OCI-LY7 (cell line): ENCODE measurements around the gene TSG101. TPM values are rescaled to one million over a fixed set of nuclear protein-coding genes. Genes with fewer than 3 reads are reported as not detected.

Experiments used
- BruUV-seq: library from RNA; stranded (reverse); fragments of 400-500 nt; replicated peaks from 2 replicates; lab custom pipeline; 2021; lab: Mats Ljungman, UMichigan
- CTCF ChIA-PET: fragments of 300-600 bp; sonication (Branson Sonifier 250); formaldehyde crosslinking; loops from one replicate; lab custom pipeline; 2022; ENCODE audit warnings: antibody characterized with exemption; ENCODE audit not compliant: unreplicated experiment; lab: Charles Lee
- POLR2A ChIA-PET: fragments of 300-600 bp; sonication (Branson Sonifier 250); formaldehyde crosslinking; loops from one replicate; lab custom pipeline; 2022; ENCODE audit warnings: antibody characterized with exemption; lab: Charles Lee
- DNase-seq: peaks from one replicate; pipeline ENCODE4 v3.0.0-alpha.2; 2015; ENCODE audit warnings: low spot score
- H2AFZ ChIP-seq: fragments of 200-600 bp; sonication (generic), shearing (Covaris generic); 2 replicates; pipeline ENCODE4 v1.6.1; 2014; ENCODE audit warnings: mild to moderate bottlenecking, antibody characterized with exemption, low read length, moderate library complexity
- H3K27ac ChIP-seq: fragments of 200-600 bp; sonication (generic); 2 replicates; pipeline ENCODE4 v1.5.1; 2014; ENCODE audit warnings: mixed run types, low read depth, mild to moderate bottlenecking, moderate library complexity, low read length, inconsistent platforms; ENCODE audit not compliant: poor library complexity, severe bottlenecking
- H3K36me3 ChIP-seq: fragments of 200-600 bp; sonication (generic); 2 replicates; pipeline ENCODE4 v1.6.1; 2014; ENCODE audit warnings: mild to moderate bottlenecking, antibody characterized with exemption, low read length, moderate library complexity, mixed read lengths; ENCODE audit not compliant: insufficient read depth
- H3K4me1 ChIP-seq: fragments of 200-600 bp; sonication (generic); 2 replicates; pipeline ENCODE4 v1.5.1; 2014; ENCODE audit warnings: mild to moderate bottlenecking, low read length; ENCODE audit not compliant: insufficient read depth, poor library complexity, severe bottlenecking
- H3K4me2 ChIP-seq: fragments of 200-600 bp; sonication (generic); 2 replicates; pipeline ENCODE4 v1.6.1; 2014; ENCODE audit warnings: mild to moderate bottlenecking, low read length
- H3K4me3 ChIP-seq: fragments of 200-600 bp; sonication (generic); 2 replicates; pipeline ENCODE4 v1.5.1; 2014; ENCODE audit warnings: mild to moderate bottlenecking, low read depth, low read length; ENCODE audit not compliant: poor library complexity, severe bottlenecking
- H3K79me2 ChIP-seq: fragments of 200-600 bp; sonication (generic); 2 replicates; pipeline ENCODE4 v1.6.1; 2016; ENCODE audit warnings: low read depth, mild to moderate bottlenecking, low read length, moderate library complexity, mixed read lengths; ENCODE audit not compliant: insufficient read depth
- H3K9me2 ChIP-seq: fragments of 200-600 bp; sonication (generic); 2 replicates; pipeline ENCODE4 v1.6.1; 2016; ENCODE audit warnings: mild to moderate bottlenecking, low read length, mixed read lengths; ENCODE audit not compliant: insufficient read depth
- H3K9me3 ChIP-seq: fragments of 200-600 bp; sonication (generic); 2 replicates; pipeline ENCODE4 v1.6.1; 2014; ENCODE audit warnings: mild to moderate bottlenecking, mixed run types, low read length, mixed read lengths
- H4K20me1 ChIP-seq: fragments of 200-600 bp; sonication (generic); 2 replicates; pipeline ENCODE4 v1.6.1; 2014; ENCODE audit warnings: mild to moderate bottlenecking, antibody characterized with exemption, low read length, moderate library complexity, mixed read lengths; ENCODE audit not compliant: insufficient read depth
- EZH2phosphoT487 ChIP-seq: fragments of 200-600 bp; sonication (generic); IDR thresholded peaks from 2 replicates; pipeline ENCODE4 v1.6.1; 2018; ENCODE audit warnings: low read depth, borderline replicate concordance, mild to moderate bottlenecking, mixed run types, antibody characterized with exemption, low read length, moderate library complexity, mixed read lengths
- intact Hi-C: fragments of 100-400 bp; cut with micrococcal nuclease; formaldehyde crosslinking; loops from one replicate; pipeline ENCODE4 v1.10.0; 2022; ENCODE audit not compliant: unreplicated experiment
- total RNA-seq, 2 experiments: library from RNA; depleted of rRNA in 1 of 2; stranded (reverse); fragments of >200 nt in 1 of 2; shearing (Covaris generic) in 1 of 2; gene quantifications; 2 replicates each; pipeline ENCODE4 v1.2.3, GENCODE V29; 2014 to 2022
- TF ChIP-seq, protein P1 (sequence below): fragments of 200-600 bp; sonication (generic); conservative IDR thresholded peaks from 2 replicates; pipeline ENCODE4 v1.5.1; 2014; ENCODE audit warnings: mild to moderate bottlenecking, antibody characterized with exemption, low read length, moderate library complexity, mixed read lengths

Gene TSG101
- total RNA-seq, 2 experiments from 2014 or later, result 54.2 to 96.8 TPM

DNA sequence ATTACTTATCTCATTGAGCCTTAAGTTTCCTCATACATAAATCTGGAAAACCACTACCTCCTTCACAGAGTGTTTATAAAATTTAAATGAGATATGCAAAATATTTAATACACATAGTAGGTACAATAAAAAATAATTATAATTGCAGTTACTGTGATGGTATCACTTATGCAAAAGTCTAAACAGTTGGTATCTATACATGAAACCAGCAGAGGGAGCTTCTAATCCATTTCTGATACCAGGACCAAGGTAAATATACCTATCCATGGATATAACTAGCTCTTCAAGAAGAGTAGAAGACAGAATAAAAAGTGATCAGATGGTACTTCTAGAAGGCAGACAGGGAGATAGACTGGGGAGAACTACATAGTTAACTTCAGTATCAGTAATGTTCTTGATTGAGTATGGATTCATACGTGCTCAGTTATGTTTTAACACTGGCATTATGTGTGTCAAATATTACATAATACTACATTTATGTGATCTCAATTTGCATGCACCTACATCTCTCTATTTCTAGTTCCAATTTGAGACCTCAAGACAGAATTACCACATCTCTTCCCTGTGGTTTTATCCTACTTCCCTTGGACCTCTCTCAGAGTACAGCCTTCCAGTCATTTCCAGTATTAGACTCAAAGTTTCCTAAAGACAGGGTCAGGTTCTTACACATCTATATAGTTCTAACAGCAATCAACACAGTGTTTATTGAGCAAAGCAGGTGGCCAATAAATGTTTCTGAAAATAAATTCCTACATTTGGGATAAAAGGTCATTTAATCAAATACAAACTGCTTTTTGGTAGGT lies 13.7 kb upstream of the TSG101 start:
- H3K36me3 ChIP-seq, result no peaks in the 10 kb centered on the region
- H2AFZ ChIP-seq, result no peak overlapping the region
- DNase-seq, result peak; percentile 65
- H3K79me2 ChIP-seq, result no peaks in the 10 kb centered on the region
- intact Hi-C loops, result loop anchor here (1.0 to 10.0 kb wide), 3 partner anchors 110 to 224 kb away; no protein-coding TSS in a partner anchor
- H4K20me1 ChIP-seq, result 0 out of 2 replicates have a peak, but pooled peaks cover 3% of the 10 kb centered on the region
- ChIA-PET CTCF (interaction anchor here (0.9 to 1.0 kb wide), 3 partner anchors 181 to 224 kb away, joined by 3 to 5 read pairs (median 4); no protein-coding TSS in a partner anchor), POLR2A (interaction anchor here (0.5 to 1.3 kb wide), 5 partner anchors 8 to 425 kb away, joined by 3 to 5 read pairs (median 3); partner anchors contain the start of gene TSG101)
- peaks cover 7% of the 10 kb centered on the region for H3K4me1 ChIP-seq
- no peak for TF ChIP-seq EZH2phosphoT487
- TF ChIP-seq, protein P1, sequence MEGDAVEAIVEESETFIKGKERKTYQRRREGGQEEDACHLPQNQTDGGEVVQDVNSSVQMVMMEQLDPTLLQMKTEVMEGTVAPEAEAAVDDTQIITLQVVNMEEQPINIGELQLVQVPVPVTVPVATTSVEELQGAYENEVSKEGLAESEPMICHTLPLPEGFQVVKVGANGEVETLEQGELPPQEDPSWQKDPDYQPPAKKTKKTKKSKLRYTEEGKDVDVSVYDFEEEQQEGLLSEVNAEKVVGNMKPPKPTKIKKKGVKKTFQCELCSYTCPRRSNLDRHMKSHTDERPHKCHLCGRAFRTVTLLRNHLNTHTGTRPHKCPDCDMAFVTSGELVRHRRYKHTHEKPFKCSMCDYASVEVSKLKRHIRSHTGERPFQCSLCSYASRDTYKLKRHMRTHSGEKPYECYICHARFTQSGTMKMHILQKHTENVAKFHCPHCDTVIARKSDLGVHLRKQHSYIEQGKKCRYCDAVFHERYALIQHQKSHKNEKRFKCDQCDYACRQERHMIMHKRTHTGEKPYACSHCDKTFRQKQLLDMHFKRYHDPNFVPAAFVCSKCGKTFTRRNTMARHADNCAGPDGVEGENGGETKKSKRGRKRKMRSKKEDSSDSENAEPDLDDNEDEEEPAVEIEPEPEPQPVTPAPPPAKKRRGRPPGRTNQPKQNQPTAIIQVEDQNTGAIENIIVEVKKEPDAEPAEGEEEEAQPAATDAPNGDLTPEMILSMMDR, result peak; percentile 93
- no peaks in the 10 kb centered on the region for H3K9me2 ChIP-seq
- H3K4me2 ChIP-seq, result no peak overlapping the region
- BruUV-seq, result no TSS peak
- no peak overlapping the region for H3K27ac ChIP-seq
- H3K4me3 ChIP-seq, result no peak overlapping the region
- H3K9me3 ChIP-seq, result no peaks in the 10 kb centered on the region

DNA sequence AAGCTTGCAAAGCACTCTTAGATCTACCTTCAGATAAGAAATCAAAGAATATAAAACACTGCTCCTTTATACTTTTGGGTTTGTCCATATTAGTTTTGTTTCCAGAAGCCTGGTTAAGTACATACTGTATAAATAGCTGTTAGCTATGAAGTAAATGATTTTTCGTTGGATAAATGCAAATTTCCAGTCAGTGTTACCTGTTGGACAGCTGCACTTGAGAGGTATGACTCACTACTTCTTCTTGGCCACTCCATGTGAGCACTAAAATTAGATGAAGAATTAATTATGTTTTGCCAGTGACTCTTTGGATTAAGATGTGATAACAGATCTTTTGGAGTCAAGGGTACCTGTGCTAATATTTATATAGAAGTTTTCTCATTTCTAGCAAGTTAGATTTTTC lies 9.5 kb upstream of the TSG101 start:
- Histone ChIP-seq H3K36me3 (no peaks in the 10 kb centered on the region), H4K20me1 (0 out of 2 replicates have a peak, but pooled peaks cover 3% of the 10 kb centered on the region), H2AFZ (no peak overlapping the region), H3K9me2 (no peaks in the 10 kb centered on the region), H3K9me3 (no peaks in the 10 kb centered on the region), H3K27ac (no peak overlapping the region), H3K4me3 (no peak overlapping the region), H3K79me2 (peaks cover 13% of the 10 kb centered on the region; the same call in 1 of the 2 replicates), H3K4me1 (peaks cover 28% of the 10 kb centered on the region), H3K4me2 (no peak overlapping the region)
- no peak for TF ChIP-seq EZH2phosphoT487
- TF ChIP-seq, protein P1, result no peak
- intact Hi-C loops, result no loop called here
- CTCF ChIA-PET, result no interaction called here
- BruUV-seq, result no TSS peak
- no peak for DNase-seq
- POLR2A ChIA-PET, result no interaction called here
